Stimulated activated CD4-positive, alpha-beta T cell treated with anti-CD3 and anti-CD28 coated beads, Interleukin-12 subunit alpha, Interleukin-12 subunit beta, amount 100 ng/mL, for 48 hours (primary cell): Measurements from ENCODE around the gene UBC.
"Not testable (repeated sequence)": the region's sequence is repeated elsewhere in the genome, so short reads cannot be mapped to it uniquely, and the experiment has no call there.

Experiments used
- DNase-seq, 3 donors: peaks; one replicate each; pipeline ENCODE4 v3.0.0-alpha.2; 2020; ENCODE audit warnings: low read depth in 2 of 3, low spot score in 1 of 3

The UBC gene

DNA sequence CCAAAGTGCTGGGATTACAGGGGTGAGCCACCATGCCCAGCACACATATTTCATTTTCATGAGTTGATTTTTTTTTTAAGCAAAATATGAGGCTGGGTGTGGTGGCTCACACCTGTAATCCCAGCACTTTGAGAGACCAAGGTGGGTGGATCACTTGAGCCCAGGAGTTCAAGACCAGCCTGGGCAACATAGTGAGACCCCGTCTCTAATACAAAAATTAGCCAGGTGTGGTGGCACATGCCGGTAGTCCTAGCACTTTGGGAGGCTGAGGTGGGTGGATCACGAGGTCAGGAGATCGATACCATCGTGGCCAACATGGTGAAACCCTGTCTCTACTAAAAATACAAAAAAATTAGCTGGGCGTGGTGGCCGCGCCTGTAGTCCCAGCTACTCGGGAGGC, 17.1 kb upstream of the UBC start:
- DNase-seq: not testable (repeated sequence)

DNA sequence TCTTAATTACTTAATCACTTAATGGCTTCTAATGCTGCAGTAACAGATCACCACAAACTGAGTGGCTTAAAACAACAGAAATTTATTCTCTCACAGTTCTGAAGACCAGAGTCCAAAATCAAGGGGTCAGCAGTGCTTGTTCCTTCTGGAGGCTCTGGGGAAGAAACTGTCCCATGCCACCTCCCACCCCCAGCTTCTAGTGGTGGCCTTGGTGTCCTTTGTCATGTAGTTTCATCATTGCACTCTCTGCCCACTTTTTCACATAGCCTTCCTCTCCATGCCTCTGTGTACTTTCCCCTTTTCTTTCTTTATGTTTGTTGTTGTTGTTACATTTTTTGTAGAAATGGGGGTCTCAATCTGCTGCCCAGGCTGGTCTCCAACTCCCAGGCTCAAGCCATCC, 16.1 kb upstream of the UBC start:
- DNase-seq: no peak

DNA sequence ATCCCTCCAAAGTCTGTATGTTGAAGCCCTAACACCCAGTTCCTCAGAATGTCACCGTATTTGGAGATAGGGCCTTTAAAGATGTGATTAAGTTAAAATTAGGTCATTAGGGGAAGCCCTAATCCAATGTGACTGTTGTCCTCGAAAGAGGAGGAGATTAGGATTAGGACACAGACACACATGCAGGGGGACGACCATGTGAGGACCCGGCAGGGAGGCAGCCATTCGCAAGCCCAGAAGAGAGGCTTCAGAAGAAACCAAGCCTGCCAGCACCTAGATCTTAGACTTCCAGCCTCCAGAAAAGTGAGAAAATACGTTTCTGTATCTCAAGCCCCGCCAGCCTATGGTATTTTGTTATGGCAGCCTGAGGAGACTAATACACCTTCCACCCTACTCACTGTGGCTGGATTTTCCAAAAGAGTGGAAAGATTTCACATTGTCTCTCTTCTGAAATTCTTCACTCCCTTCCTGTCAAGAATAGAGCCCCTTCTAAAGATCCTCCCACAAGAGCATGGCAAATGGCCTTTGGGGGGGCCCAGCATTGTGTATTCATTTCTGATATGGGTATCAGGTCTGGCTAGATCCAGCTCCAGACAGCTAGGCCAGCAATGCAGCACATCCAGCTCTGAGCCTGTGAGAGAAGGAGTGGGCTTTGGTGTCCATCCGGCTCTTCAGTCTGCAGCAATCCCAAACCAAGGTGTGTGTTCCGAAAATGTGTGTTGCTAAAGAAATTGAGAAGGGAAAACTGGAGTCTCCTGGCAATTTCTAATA, 15.4 kb upstream of the UBC start:
- DNase-seq: no peak

- no peak for DNase-seq
These were observed 14.6 kb upstream of the UBC start for GRCh38 chr12:124928912-124929530.

GRCh38 chr12:124928095-124928911, 13.9 kb upstream of the UBC start:
- DNase-seq: peak in 1 of 3 donors; percentile 39

DNA sequence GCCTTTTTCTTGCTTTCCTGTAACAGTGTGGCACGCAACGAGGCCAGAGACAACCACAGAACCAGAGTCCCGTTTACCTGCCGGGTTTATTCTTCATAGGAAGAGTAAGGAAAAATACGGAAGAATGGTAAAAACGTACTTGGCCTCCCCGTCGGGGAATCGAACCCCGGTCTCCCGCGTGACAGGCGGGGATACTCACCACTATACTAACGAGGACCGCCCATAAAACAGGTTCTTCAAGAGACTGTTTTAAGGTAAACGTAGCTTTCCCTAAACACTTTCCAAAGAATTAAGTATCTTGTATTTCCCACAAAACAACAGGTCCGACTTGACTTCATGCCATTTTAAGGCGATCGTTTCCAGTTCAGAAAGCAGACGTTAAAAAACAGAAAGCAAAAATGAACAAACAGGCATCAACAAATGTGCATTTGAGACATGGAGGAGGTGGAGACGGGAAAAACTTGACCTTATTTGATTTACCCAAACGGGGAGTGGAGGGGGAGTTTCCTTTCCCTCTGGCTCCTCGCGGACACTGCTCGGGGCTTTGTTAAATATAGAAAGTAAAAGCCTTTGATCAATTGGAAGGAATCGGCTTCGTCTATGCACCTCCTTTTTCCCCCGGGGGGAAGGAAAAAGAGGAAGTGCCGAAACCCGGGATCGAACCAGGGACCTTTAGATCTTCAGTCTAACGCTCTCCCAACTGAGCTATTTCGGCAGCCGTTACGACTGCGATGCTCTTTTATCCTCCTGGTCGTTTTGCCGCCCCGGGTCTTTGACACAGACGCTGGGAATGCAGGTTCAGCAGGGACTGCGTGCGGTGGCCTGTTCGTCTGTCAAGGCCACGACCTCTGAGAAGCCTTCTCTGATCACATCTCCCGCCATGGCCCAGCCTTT, 13.0 kb upstream of the UBC start:
- DNase-seq: peak; percentile 90 to 99 (median 95)

DNA sequence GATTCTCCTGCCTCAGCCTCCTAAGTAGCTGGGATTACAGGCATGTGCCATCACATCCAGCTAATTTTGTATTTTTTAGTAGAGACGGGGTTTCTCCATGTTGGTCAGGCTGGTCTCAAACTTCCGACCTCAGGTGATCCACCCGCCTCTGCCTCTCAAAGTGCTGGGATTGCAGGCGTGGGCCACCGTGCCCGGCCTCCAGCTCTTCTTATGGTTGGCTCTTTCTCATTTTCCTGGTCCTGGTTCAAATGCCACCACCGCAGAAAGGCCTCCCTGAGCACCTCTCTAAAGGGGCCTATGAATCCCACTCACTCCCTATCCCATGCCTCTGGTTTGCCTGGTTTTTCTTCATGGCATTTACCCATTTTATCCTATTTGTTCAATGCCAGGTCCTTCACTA, 11.3 kb upstream of the UBC start:
- not testable (repeated sequence) for DNase-seq

DNA sequence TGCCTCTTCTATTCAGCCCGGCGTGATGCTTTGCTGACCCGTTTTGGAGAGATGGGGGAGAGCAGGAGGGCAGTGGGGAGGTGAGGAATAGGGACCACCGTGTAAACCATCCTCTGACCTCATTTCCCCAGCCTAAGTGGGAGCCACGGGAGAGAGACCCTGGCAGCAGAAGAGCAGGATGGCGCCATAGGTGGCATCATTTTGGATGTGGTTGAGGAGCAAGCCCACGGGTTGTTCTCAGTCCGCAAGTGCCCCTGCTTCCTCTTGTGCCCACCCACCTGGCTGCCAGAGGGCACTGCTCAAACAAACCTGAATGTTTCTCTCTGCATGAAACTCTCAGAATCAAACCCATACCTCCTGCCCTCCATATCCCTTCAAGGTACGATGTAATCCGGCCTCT, 10.7 kb upstream of the UBC start:
- no peak for DNase-seq

GRCh38 chr12:124923905-124924734, 9.7 kb upstream of the UBC start:
- no peak for DNase-seq

DNA sequence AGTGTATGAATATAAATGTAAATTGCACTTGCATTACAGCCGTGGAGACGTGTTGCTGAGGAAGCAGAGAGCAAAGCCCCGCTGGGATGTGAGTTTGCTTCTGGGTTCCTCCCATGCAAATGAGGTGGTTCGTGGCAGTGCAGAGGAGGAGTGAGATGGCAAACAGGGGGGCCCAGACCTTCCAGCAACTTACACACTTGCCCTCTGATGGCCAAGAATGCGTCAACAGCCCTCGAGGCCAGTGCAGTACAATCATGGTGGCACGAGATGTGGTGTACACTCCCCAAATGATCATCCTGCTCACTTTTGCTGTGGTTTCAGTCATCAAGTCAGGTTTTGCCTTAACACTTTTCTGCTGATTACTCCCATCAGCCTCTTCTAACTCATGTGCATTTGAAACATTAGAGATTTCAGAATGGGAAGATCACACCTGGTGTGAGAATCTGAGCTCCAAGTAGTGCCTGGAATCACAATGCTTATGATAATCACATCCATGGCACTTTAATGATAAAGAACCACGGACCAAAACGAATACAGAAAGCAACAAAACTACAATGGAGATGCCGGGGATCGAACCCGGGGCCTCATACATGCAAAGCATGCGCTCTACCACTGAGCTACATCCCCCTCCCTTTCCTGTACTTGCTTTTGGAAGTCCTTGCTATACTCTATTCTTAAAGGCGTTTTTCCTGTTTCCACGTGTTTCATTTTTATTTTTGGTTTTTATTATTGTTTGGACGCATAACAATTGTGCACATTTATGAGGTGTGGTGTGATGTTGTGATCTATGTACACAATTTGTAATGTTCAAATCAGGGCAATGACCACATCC, 7.0 kb upstream of the UBC start:
- DNase-seq: peak; percentile 76 to 83 (median 81)

DNA sequence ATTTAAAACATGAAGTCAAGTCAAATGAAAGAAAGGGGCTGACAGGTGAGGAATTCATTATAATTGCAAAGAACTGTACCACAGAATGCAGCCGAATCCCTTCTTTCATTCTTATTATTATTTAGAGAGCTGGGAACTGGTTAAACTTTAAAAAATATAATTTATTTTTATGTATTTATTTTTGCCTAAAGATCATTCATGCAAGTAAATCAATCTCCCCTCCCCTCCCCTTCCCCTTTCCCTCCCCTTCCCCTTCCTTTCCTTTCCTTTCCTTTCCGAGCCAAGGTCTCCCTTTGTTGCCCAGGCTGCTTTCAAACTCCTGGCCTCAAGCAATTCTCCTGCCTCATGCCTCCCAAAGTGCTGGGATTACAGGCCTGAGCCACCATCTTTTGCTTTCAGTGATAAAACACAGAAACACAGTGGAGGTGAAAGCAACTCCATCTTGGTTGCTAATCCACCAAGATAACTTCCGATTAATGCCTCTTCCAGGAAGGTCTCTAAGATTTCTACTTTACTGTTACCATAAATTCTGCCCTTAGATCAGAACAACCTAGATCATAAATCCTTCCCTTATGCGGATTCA, 6.0 kb upstream of the UBC start:
- no peak for DNase-seq

GRCh38 chr12:124919521-124920352, 5.3 kb upstream of the UBC start:
- peak in 1 of 3 donors; percentile 39 for DNase-seq

GRCh38 chr12:124918622-124918988, 4.2 kb upstream of the UBC start:
- DNase-seq: not testable (repeated sequence)

DNA sequence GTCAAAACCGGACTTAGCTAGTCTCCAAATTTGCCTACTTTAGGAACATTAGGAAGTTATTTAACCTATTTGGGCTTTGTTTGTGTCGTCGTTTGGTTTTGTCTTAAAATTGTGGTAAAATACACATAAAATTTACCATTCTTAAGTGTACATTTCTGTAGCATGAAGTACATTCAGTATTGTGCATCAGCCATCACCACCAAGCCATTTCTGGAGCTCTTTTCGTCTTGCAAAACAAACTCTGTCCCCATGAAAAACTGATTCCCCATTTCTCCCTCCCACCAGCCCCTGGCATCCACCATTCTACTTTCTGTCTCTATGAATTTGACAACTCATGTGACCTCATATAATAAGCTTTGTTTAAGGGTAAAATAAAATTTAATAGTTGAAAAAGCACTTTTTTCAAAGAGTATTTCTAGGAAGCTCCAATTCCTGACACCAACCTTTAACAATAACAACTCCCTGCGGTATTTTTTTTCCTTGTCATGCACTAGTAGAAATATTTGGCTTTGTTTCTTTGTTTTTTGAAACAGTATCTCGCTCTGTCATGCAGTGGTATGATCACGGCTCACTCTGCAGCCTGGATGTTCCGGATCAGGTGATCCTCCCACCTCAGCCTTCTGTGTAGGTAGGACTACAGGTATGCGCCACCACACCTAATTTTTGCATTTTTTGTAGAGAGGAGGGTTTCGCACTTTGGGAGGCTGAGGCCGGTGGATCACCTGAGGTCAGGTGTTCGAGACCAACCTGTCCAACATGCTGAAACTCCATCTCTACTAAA, 3.6 kb upstream of the UBC start:
- no peak for DNase-seq

GRCh38 chr12:124917135-124917840, 2.8 kb upstream of the UBC start:
- peak; percentile 86 to 92 (median 90) for DNase-seq

DNA sequence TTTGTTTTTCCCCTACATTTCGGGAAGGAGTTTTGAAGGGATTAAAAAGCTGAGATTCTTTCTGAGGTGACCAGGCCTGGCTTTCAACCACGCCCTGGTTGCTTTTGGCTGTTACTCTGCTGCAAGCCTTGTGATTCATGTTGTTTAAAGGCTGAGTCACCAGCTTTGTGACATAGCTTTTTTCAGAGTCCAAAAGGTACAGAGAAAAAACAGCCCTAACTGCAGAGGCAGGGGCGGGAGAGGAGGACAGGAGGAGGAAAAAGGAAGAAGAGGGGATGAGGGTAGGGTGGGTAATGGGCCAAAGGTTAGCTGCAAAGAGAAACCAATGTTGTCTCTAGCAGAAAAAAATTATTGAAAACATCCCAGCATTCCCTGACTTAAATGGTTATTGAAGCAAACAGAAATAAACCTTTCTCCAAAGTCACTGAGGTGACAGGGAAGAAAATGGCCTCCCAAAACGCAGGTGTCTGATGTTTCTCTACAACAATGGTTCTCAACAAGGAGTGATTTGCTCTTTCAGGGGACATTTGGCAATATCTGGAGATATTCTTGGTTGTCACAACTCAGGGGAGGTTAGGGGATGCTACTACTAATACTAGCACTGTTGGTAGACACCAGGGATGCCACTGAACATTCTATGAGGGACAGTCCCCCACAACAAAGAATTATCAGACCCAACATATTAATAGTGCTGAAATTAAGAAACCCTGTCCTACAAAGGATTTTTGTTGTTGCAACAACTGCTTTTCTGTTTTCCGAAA, 2.1 kb upstream of the UBC start:
- DNase-seq: no peak
